HG02943 (cell line): ENCODE results near the gene ZNF467.

Experiments used
- ATAC-seq: cut with Tn5 transposase; IDR thresholded peaks from one replicate; pipeline ENCODE4 v1.9.1; 2021; ENCODE audit warnings: mild to moderate bottlenecking, low read depth, moderate library complexity; ENCODE audit not compliant: unreplicated experiment

ZNF467 gene

GRCh38 chr7:149751043-149751775 is 22.2 kb downstream of the ZNF467 start:
- no peak for ATAC-seq

GRCh38 chr7:149750122-149750845 is 23.1 kb downstream of the ZNF467 start:
- no peak for ATAC-seq

- ATAC-seq = no peak
These were observed 25.1 kb downstream of the ZNF467 start for GRCh38 chr7:149748076-149748874.

- no peak for ATAC-seq
These were observed 29.7 kb downstream of the ZNF467 start for GRCh38 chr7:149743476-149744255.

- no peak for ATAC-seq
These were observed 31.2 kb downstream of the ZNF467 start for GRCh38 chr7:149742075-149742701.

- no peak for ATAC-seq
These were observed 31.8 kb downstream of the ZNF467 start for GRCh38 chr7:149741629-149742028.

- no peak for ATAC-seq
These were observed 36.7 kb downstream of the ZNF467 start for GRCh38 chr7:149736478-149737360.

- ATAC-seq = no peak
These were observed 37.5 kb downstream of the ZNF467 start for GRCh38 chr7:149735779-149736477.

- no peak for ATAC-seq
These were observed 38.2 kb downstream of the ZNF467 start for GRCh38 chr7:149735181-149735602.

GRCh38 chr7:149734791-149735075 is 38.7 kb downstream of the ZNF467 start:
- ATAC-seq = no peak

- ATAC-seq = no peak
These were observed 39.2 kb downstream of the ZNF467 start for GRCh38 chr7:149733924-149734790.

GRCh38 chr7:149733131-149733923 is 40.1 kb downstream of the ZNF467 start:
- no peak for ATAC-seq

- ATAC-seq = no peak
These were observed 40.8 kb downstream of the ZNF467 start for GRCh38 chr7:149732611-149733010.

- no peak for ATAC-seq
These were observed 41.3 kb downstream of the ZNF467 start for GRCh38 chr7:149732111-149732561.

- ATAC-seq = no peak
These were observed 42.0 kb downstream of the ZNF467 start for GRCh38 chr7:149731207-149731955.
